Panc1 (cell line): ENCODE data around the gene CWF19L1. TPM values are rescaled to one million over a fixed set of nuclear protein-coding genes. Genes with fewer than 3 reads are reported as not detected.

Experiments used
- ATAC-seq: fragments of 200-7000 bp; cut with Tn5 transposase; 2 replicates; pipeline ENCODE4 v1.9.1; 2020; ENCODE audit warnings: mild to moderate bottlenecking, moderate library complexity
- BruUV-seq: library from RNA; stranded (reverse); fragments of 400-500 nt; replicated peaks from 2 replicates; lab custom pipeline; 2021; lab: Mats Ljungman, UMichigan
- CTCF ChIA-PET: fragments of 300-600 bp; sonication (Branson Sonifier 250); formaldehyde crosslinking; loops from one replicate; lab custom pipeline; 2022; ENCODE audit warnings: antibody characterized with exemption; lab: Charles Lee
- POLR2A ChIA-PET: fragments of 300-600 bp; sonication (Branson Sonifier 250); formaldehyde crosslinking; loops from one replicate; lab custom pipeline; 2022; ENCODE audit warnings: antibody characterized with exemption; lab: Charles Lee
- DNase-seq: peaks from one replicate; pipeline ENCODE4 v3.0.0-alpha.2; 2010; ENCODE audit warnings: low read depth, low spot score
- H3K27ac ChIP-seq: 2 replicates; pipeline ENCODE4 v1.5.1; 2011; ENCODE audit warnings: mild to moderate bottlenecking, low read length, inconsistent platforms
- H3K27me3 ChIP-seq: fragments of 200-500 bp; sonication (Bioruptor generic); 2 replicates; pipeline ENCODE4 v1.6.0; 2014; ENCODE audit warnings: low read length, inconsistent platforms; ENCODE audit not compliant: control insufficient read depth, insufficient read depth
- H3K36me3 ChIP-seq: fragments of 200-500 bp; sonication (Bioruptor generic); 2 replicates; pipeline ENCODE4 v1.5.1; 2014; ENCODE audit warnings: inconsistent platforms, mild to moderate bottlenecking, low read length, moderate library complexity; ENCODE audit not compliant: control insufficient read depth, insufficient read depth
- H3K4me1 ChIP-seq: 2 replicates; pipeline ENCODE4 v1.5.1; 2011; ENCODE audit warnings: inconsistent platforms, mild to moderate bottlenecking, low read length, moderate library complexity; ENCODE audit not compliant: control insufficient read depth, insufficient read depth
- H3K4me3 ChIP-seq, 2 experiments: 2 replicates each; pipeline ENCODE4 v1.5.1; 2011 to 2012; ENCODE audit warnings: low read depth in 2 of 2, low read length in 2 of 2, mild to moderate bottlenecking in 2 of 2, inconsistent platforms in 1 of 2, moderate library complexity in 1 of 2
- H3K9me3 ChIP-seq: fragments of 200-500 bp; sonication (Bioruptor generic); 2 replicates; pipeline ENCODE4 v1.5.1; 2014; ENCODE audit warnings: low read depth, mild to moderate bottlenecking, inconsistent platforms, low read length, moderate library complexity; ENCODE audit not compliant: control insufficient read depth, insufficient read depth
- CTCF ChIP-seq: fragments of 450-650 bp; IDR thresholded peaks from 2 replicates; pipeline ENCODE4 v1.5.1; 2017; ENCODE audit warnings: mild to moderate bottlenecking
- POLR2AphosphoS5 ChIP-seq: IDR thresholded peaks from 2 replicates; pipeline ENCODE4 v1.6.1; 2012; ENCODE audit warnings: mild to moderate bottlenecking, low read depth, low read length, moderate library complexity
- REST ChIP-seq, 2 experiments: IDR thresholded peaks; 2 replicates each; pipeline ENCODE4 v1.6.1; 2011 to 2012; ENCODE audit warnings: low read depth in 2 of 2, control low read depth in 1 of 2, low read length in 1 of 2, mild to moderate bottlenecking in 1 of 2, moderate library complexity in 1 of 2; ENCODE audit not compliant: insufficient read depth in 1 of 2
- SIN3A ChIP-seq: IDR thresholded peaks from 2 replicates; pipeline ENCODE4 v1.6.1; 2012; ENCODE audit warnings: low read depth, mild to moderate bottlenecking, low read length, moderate library complexity, borderline replicate concordance; ENCODE audit not compliant: insufficient read depth
- TCF7L2 ChIP-seq: IDR thresholded peaks from 2 replicates; pipeline ENCODE4 v1.6.1; 2011; ENCODE audit warnings: mild to moderate bottlenecking, low read depth, low read length, inconsistent platforms
- in situ Hi-C: cut with HindIII; loops from 2 replicates; pipeline ENCODE4 v1.10.0; 2016; ENCODE audit warnings: low sequenced_read_pairs, low pct_unique_long_range_greater_than_20kb
- intact Hi-C: fragments of 100-400 bp; cut with micrococcal nuclease; formaldehyde crosslinking; loops from one replicate; pipeline ENCODE4 v1.10.0; 2022; ENCODE audit not compliant: unreplicated experiment
- total RNA-seq: library from RNA; stranded (reverse); gene quantifications from one replicate; pipeline ENCODE4 v1.2.1, GENCODE V29; 2021; ENCODE audit not compliant: unreplicated experiment

Gene CWF19L1
- total RNA-seq, 1 experiment from 2014 or later, result 33.4 TPM

DNA sequence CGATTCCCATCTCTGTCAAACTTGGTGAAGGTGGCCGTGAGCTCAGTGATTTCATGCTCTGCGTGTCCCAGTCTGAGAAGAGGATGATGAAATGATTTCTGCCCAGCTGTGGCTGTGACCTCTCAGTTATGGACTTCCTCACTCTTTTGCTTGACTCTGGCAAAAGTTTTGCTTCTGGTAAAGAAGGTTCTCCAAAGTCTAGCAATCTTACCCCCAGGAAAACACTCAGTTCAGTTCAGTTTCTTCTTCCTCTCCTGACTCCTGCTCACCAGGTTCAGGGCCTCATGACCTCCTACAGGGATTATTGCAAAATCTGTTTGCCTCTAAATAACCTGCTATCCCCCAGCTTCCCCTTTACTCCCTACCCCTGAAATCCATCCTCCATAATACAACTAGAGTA lies 23.9 kb upstream of the CWF19L1 start:
- intact Hi-C loops, result no loop called here
- ATAC-seq (no peak), DNase-seq (no peak)
- H3K4me1 ChIP-seq, result peaks cover 6% of the 10 kb centered on the region
- TF ChIP-seq POLR2AphosphoS5 (no peak), REST (IDR thresholded peaks at IDR 0.05; ENCODE audit: insufficient read depth in 1 of 2, low read depth in 2 of 2, low read length in 1 of 2) (no peak), CTCF (no peak), SIN3A (no peak)
- in situ Hi-C loops, result no loop called here
- ChIA-PET CTCF (no interaction called here), POLR2A (interaction anchor here (0.6 kb wide), 1 partner anchor 450 kb away, joined by 3 read pairs; no protein-coding TSS in a partner anchor)
- peaks cover 6% of the 10 kb centered on the region for H3K27me3 ChIP-seq
- H3K9me3 ChIP-seq, result no peaks in the 10 kb centered on the region
- no TSS peak for BruUV-seq
- H3K36me3 ChIP-seq, result no peaks in the 10 kb centered on the region; the same call in 1 of the 2 replicates
- no peak overlapping the region for H3K4me3 ChIP-seq
- no peak overlapping the region for H3K27ac ChIP-seq

GRCh38 chr10:100289641-100290040 lies 22.2 kb upstream of the CWF19L1 start:
- Histone ChIP-seq H3K27me3 (peaks cover 6% of the 10 kb centered on the region), H3K4me3 (no peak overlapping the region), H3K27ac (no peak overlapping the region), H3K4me1 (peaks cover 13% of the 10 kb centered on the region), H3K36me3 (no peaks in the 10 kb centered on the region; the same call in 1 of the 2 replicates), H3K9me3 (no peaks in the 10 kb centered on the region)
- no peak for ATAC-seq
- DNase-seq, result no peak
- BruUV-seq, result no TSS peak
- in situ Hi-C loops (no loop called here), intact Hi-C loops (no loop called here)
- ChIA-PET CTCF (no interaction called here), POLR2A (no interaction called here)
- TF ChIP-seq REST (IDR thresholded peaks at IDR 0.05; ENCODE audit: insufficient read depth in 1 of 2, low read depth in 2 of 2, low read length in 1 of 2) (no peak), SIN3A (no peak), CTCF (no peak), TCF7L2 (no peak), POLR2AphosphoS5 (no peak)
